ENCODE measurements around the gene EXD3.
"Not testable (repeated sequence)": the region's sequence is repeated elsewhere in the genome, so short reads cannot be mapped to it uniquely, and the experiment has no call there.

Gene EXD3

GRCh38 chr9:137355761-137356365 is 67.1 kb downstream of the EXD3 start:
- no peak for DNase-seq

GRCh38 chr9:137354845-137355760 is 67.9 kb downstream of the EXD3 start:
- no peak for DNase-seq

GRCh38 chr9:137354153-137354844 is 68.7 kb downstream of the EXD3 start:
- DNase-seq: no peak

GRCh38 chr9:137353223-137354152 is 69.5 kb downstream of the EXD3 start:
- DNase-seq: no peak

- DNase-seq: no peak
Measured at GRCh38 chr9:137352511-137353222, 70.3 kb downstream of the EXD3 start.

- no peak for DNase-seq
Measured at GRCh38 chr9:137351781-137352501, 71.0 kb downstream of the EXD3 start.

GRCh38 chr9:137350696-137351584 is 72.0 kb downstream of the EXD3 start:
- DNase-seq: no peak

GRCh38 chr9:137349471-137350033 is 73.4 kb downstream of the EXD3 start:
- DNase-seq: no peak

- no peak for DNase-seq
Measured at GRCh38 chr9:137348769-137349470, 74.0 kb downstream of the EXD3 start.

- DNase-seq: no peak
Measured at GRCh38 chr9:137347928-137348327, 75.0 kb downstream of the EXD3 start.

- no peak for DNase-seq
Measured at GRCh38 chr9:137342482-137342881, 80.5 kb downstream of the EXD3 start.

- DNase-seq: no peak
Measured at GRCh38 chr9:137341227-137341626, 81.7 kb downstream of the EXD3 start.

- DNase-seq: not testable (repeated sequence)
Measured at GRCh38 chr9:137339908-137340462, 83.0 kb downstream of the EXD3 start.

- DNase-seq: no peak
Measured at GRCh38 chr9:137339045-137339907, 83.7 kb downstream of the EXD3 start.

- DNase-seq: no peak
Measured at GRCh38 chr9:137336735-137337134, 86.2 kb downstream of the EXD3 start.

- DNase-seq: no peak
Measured at GRCh38 chr9:137333016-137333671, 89.8 kb downstream of the EXD3 start.

- DNase-seq: no peak
Measured at GRCh38 chr9:137331929-137332328, 91.0 kb downstream of the EXD3 start.
